ENCODE measurements around the gene BACH1. TPM values are rescaled to one million over a fixed set of nuclear protein-coding genes. Genes with fewer than 3 reads are reported as not detected.
A peak's percentile ranks its signal among the peaks of the same experiment; 100 is the strongest.

BACH1 gene
- total RNA-seq, 1 experiment from 2014 or later, result 20.0 TPM

DNA sequence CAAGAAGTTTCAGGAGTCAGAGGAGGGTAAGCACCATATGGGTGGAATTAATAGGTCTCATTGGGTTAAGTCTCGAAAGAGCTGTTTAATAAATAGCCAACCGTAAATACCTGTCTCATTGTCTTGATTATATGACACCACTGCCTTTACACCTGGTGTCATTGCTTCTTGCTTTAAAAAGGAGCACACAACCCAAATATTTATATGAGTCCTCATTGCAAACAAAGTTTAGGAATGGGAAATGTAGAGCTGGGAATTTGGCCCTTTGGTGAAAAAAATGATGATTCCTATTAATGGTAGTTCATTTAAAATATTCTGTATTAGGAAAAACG lies 2.1 kb downstream of the BACH1 start:
- CTCF ChIA-PET, result no interaction called here
- no peaks in the 10 kb centered on the region for H3K36me3 ChIP-seq (ENCODE audit: control insufficient read depth, insufficient read depth, low read length)
- POLR2A ChIA-PET, result no interaction called here
- H3K27ac ChIP-seq (ENCODE audit: low read length), result 0 out of 2 replicates have a peak overlapping the region, but pooled peaks have one; percentile 78
- TF ChIP-seq SIN3A (IDR thresholded peaks at IDR 0.05; ENCODE audit: borderline replicate concordance, insufficient read depth, low read depth, low read length), result no peak
- TF ChIP-seq TCF7L2 (IDR thresholded peaks at IDR 0.05; ENCODE audit: low read depth, low read length), result no peak
- TF ChIP-seq, protein P1, sequence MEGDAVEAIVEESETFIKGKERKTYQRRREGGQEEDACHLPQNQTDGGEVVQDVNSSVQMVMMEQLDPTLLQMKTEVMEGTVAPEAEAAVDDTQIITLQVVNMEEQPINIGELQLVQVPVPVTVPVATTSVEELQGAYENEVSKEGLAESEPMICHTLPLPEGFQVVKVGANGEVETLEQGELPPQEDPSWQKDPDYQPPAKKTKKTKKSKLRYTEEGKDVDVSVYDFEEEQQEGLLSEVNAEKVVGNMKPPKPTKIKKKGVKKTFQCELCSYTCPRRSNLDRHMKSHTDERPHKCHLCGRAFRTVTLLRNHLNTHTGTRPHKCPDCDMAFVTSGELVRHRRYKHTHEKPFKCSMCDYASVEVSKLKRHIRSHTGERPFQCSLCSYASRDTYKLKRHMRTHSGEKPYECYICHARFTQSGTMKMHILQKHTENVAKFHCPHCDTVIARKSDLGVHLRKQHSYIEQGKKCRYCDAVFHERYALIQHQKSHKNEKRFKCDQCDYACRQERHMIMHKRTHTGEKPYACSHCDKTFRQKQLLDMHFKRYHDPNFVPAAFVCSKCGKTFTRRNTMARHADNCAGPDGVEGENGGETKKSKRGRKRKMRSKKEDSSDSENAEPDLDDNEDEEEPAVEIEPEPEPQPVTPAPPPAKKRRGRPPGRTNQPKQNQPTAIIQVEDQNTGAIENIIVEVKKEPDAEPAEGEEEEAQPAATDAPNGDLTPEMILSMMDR (IDR thresholded peaks at IDR 0.05), result no peak
- TF ChIP-seq POLR2AphosphoS5 (IDR thresholded peaks at IDR 0.05; ENCODE audit: low read depth, low read length), result no peak
- TF ChIP-seq, protein P2, sequence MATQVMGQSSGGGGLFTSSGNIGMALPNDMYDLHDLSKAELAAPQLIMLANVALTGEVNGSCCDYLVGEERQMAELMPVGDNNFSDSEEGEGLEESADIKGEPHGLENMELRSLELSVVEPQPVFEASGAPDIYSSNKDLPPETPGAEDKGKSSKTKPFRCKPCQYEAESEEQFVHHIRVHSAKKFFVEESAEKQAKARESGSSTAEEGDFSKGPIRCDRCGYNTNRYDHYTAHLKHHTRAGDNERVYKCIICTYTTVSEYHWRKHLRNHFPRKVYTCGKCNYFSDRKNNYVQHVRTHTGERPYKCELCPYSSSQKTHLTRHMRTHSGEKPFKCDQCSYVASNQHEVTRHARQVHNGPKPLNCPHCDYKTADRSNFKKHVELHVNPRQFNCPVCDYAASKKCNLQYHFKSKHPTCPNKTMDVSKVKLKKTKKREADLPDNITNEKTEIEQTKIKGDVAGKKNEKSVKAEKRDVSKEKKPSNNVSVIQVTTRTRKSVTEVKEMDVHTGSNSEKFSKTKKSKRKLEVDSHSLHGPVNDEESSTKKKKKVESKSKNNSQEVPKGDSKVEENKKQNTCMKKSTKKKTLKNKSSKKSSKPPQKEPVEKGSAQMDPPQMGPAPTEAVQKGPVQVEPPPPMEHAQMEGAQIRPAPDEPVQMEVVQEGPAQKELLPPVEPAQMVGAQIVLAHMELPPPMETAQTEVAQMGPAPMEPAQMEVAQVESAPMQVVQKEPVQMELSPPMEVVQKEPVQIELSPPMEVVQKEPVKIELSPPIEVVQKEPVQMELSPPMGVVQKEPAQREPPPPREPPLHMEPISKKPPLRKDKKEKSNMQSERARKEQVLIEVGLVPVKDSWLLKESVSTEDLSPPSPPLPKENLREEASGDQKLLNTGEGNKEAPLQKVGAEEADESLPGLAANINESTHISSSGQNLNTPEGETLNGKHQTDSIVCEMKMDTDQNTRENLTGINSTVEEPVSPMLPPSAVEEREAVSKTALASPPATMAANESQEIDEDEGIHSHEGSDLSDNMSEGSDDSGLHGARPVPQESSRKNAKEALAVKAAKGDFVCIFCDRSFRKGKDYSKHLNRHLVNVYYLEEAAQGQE (IDR thresholded peaks at IDR 0.05; ENCODE audit: insufficient read depth in 1 of 2, low read depth in 2 of 2, low read length in 1 of 2), result no peak
- in situ Hi-C loops (cut with HindIII; ENCODE audit: low pct_unique_long_range_greater_than_20kb, low sequenced_read_pairs) (no loop called here), intact Hi-C loops (cut with micrococcal nuclease; ENCODE audit: unreplicated experiment) (no loop called here)
- no peaks in the 10 kb centered on the region for H3K27me3 ChIP-seq (ENCODE audit: control insufficient read depth, insufficient read depth, low read length)
- peaks cover 19% of the 10 kb centered on the region for H3K4me1 ChIP-seq (ENCODE audit: control insufficient read depth, insufficient read depth, low read length)
- H3K9me3 ChIP-seq (ENCODE audit: control insufficient read depth, insufficient read depth, low read depth, low read length), result no peaks in the 10 kb centered on the region
- peak overlapping the region; percentile 80 to 93; a peak in 2 of 4 replicates for H3K4me3 ChIP-seq (ENCODE audit: low read depth in 2 of 2, low read length in 2 of 2)
- no TSS peak for BruUV-seq (replicated peaks)
- DNase-seq (ENCODE audit: low read depth, low spot score) (no peak), ATAC-seq (no peak)

DNA sequence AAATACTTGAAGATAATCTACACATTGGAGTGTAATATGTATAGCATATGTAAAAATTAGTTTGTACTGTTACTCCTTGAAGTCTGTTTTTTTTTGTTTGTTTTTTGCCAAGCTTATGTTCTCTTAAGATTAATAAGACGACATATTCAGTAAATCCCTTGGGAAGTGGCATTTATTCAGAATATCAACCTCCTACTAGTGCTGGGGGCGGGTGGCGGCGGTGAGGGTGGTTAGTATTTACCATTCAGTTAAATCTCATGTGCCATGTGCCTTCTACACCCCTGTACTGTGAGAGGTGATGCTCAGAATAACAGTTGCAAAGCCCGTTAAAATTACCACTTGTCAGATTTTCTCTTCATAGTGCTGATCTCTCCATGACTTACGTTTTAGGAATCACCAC lies 3.0 kb downstream of the BACH1 start:
- Histone ChIP-seq H3K36me3 (ENCODE audit: control insufficient read depth, insufficient read depth, low read length) (no peaks in the 10 kb centered on the region), H3K27ac (ENCODE audit: low read length) (no peak overlapping the region), H3K9me3 (ENCODE audit: control insufficient read depth, insufficient read depth, low read depth, low read length) (no peaks in the 10 kb centered on the region), H3K4me3 (ENCODE audit: low read depth in 2 of 2, low read length in 2 of 2) (no peak overlapping the region), H3K4me1 (ENCODE audit: control insufficient read depth, insufficient read depth, low read length) (peaks cover 19% of the 10 kb centered on the region), H3K27me3 (ENCODE audit: control insufficient read depth, insufficient read depth, low read length) (no peaks in the 10 kb centered on the region)
- ChIA-PET CTCF (no interaction called here), POLR2A (no interaction called here)
- no TSS peak for BruUV-seq (replicated peaks)
- ATAC-seq (no peak), DNase-seq (ENCODE audit: low read depth, low spot score) (no peak)
- intact Hi-C loops (cut with micrococcal nuclease; ENCODE audit: unreplicated experiment), result no loop called here
- in situ Hi-C loops (cut with HindIII; ENCODE audit: low pct_unique_long_range_greater_than_20kb, low sequenced_read_pairs), result no loop called here
- no peak for TF ChIP-seq SIN3A (IDR thresholded peaks at IDR 0.05; ENCODE audit: borderline replicate concordance, insufficient read depth, low read depth, low read length)
- no peak for TF ChIP-seq TCF7L2 (IDR thresholded peaks at IDR 0.05; ENCODE audit: low read depth, low read length)
- TF ChIP-seq, protein P2 (IDR thresholded peaks at IDR 0.05; ENCODE audit: insufficient read depth in 1 of 2, low read depth in 2 of 2, low read length in 1 of 2), result no peak
- TF ChIP-seq, protein P1 (IDR thresholded peaks at IDR 0.05), result no peak
- TF ChIP-seq POLR2AphosphoS5 (IDR thresholded peaks at IDR 0.05; ENCODE audit: low read depth, low read length), result no peak
